Thymus (tissue), 11 donors: Measurements from ENCODE around the gene CARD11. TPM values are rescaled to one million over a fixed set of nuclear protein-coding genes. Genes with fewer than 3 reads are reported as not detected.

Experiments used
- DNase-seq, 9 donors: peaks; one replicate each; pipeline ENCODE4 v3.0.0-alpha.2; 2013; ENCODE audit warnings: low spot score in 9 of 9, low read depth in 6 of 9, missing footprints in 1 of 9
- H3K27ac ChIP-seq, 2 donors: one replicate each; pipeline ENCODE4 v1.5.1; 2013; ENCODE audit warnings: control low read depth in 1 of 2, low read depth in 1 of 2, low read length in 1 of 2, mild to moderate bottlenecking in 1 of 2, moderate library complexity in 1 of 2
- H3K27me3 ChIP-seq, 2 donors: one replicate each; pipeline ENCODE4 v1.5.1; 2013; ENCODE audit warnings: low read length in 1 of 2; ENCODE audit not compliant: control insufficient read depth in 2 of 2, insufficient read depth in 1 of 2
- H3K36me3 ChIP-seq, 2 donors: one replicate each; pipeline ENCODE4 v1.5.1; 2013; ENCODE audit warnings: low read length in 1 of 2, mild to moderate bottlenecking in 1 of 2, moderate library complexity in 1 of 2; ENCODE audit not compliant: control insufficient read depth in 2 of 2, insufficient read depth in 2 of 2
- H3K4me1 ChIP-seq, 2 donors: one replicate each; pipeline ENCODE4 v1.5.1; 2013; ENCODE audit warnings: low read length in 2 of 2; ENCODE audit not compliant: control insufficient read depth in 2 of 2, insufficient read depth in 2 of 2
- H3K4me3 ChIP-seq, 2 donors: one replicate each; pipeline ENCODE4 v1.5.1; 2013; ENCODE audit warnings: low read length in 2 of 2, control low read depth in 1 of 2, mild to moderate bottlenecking in 1 of 2
- H3K9me3 ChIP-seq, 2 donors: one replicate each; pipeline ENCODE4 v1.5.1; 2013; ENCODE audit warnings: low read length in 1 of 2, mild to moderate bottlenecking in 1 of 2; ENCODE audit not compliant: control insufficient read depth in 2 of 2, insufficient read depth in 1 of 2
- WGBS: extraction: QIAGEN DNeasy Blood & Tissue Kit; methylation state at CpG from one replicate; pipeline ENCODE4 v1.1.7; 2013; 5-methylcytosine and 5-hydroxymethylcytosine counted together
- polyA plus RNA-seq: library from polyadenylated mRNA; stranded (reverse); fragments of 200-250 nt; gene quantifications from one replicate; pipeline ENCODE4 v1.2.3, GENCODE V29; 2013
- total RNA-seq: library from RNA; stranded (reverse); fragments of 120-200 nt; gene quantifications from one replicate; pipeline ENCODE4 v1.2.4, GENCODE V29; 2013
- donor health status: healthy.

The CARD11 gene
- total and polyA plus RNA-seq, 2 donors, result 7.2 to 19.4 TPM

- Histone ChIP-seq H3K27ac (no peak overlapping the region), H3K9me3 (peaks cover 0 to 2% of the 10 kb centered on the region in 2 donors), H3K4me3 (no peak overlapping the region), H3K27me3 (no peaks in the 10 kb centered on the region), H3K4me1 (no peaks in the 10 kb centered on the region), H3K36me3 (peaks cover 11% of the 10 kb centered on the region in 2 donors)
- 85% methylated on average over 4 of the region's 4 CpGs for WGBS
- no peak for DNase-seq
Measured at GRCh38 chr7:3019801-3020200, 23.9 kb downstream of the CARD11 start.

- Histone ChIP-seq H3K4me3 (no peak overlapping the region), H3K36me3 (peaks cover 2 to 21% of the 10 kb centered on the region in 2 donors), H3K4me1 (no peaks in the 10 kb centered on the region), H3K27ac (no peak overlapping the region), H3K9me3 (no peaks in the 10 kb centered on the region), H3K27me3 (no peaks in the 10 kb centered on the region)
- WGBS, result 97% methylated on average over 23 of the region's 23 CpGs
- no peak for DNase-seq
Measured at GRCh38 chr7:3013975-3014792, 29.5 kb downstream of the CARD11 start.

- DNase-seq, result no peak
- H3K4me3 ChIP-seq, result no peak overlapping the region
- H3K27me3 ChIP-seq, result no peaks in the 10 kb centered on the region
- H3K36me3 ChIP-seq, result peaks cover 4 to 15% of the 10 kb centered on the region in 2 donors
- no peaks in the 10 kb centered on the region for H3K4me1 ChIP-seq
- H3K27ac ChIP-seq, result no peak overlapping the region
- 89% methylated on average over 5 of the region's 5 CpGs for WGBS
- no peaks in the 10 kb centered on the region for H3K9me3 ChIP-seq
Measured at GRCh38 chr7:3011211-3011852, 32.3 kb downstream of the CARD11 start.

- Histone ChIP-seq H3K9me3 (peaks cover 0 to 1% of the 10 kb centered on the region in 2 donors), H3K4me1 (no peaks in the 10 kb centered on the region), H3K27me3 (no peaks in the 10 kb centered on the region), H3K36me3 (peaks cover 4 to 19% of the 10 kb centered on the region in 2 donors), H3K4me3 (no peak overlapping the region), H3K27ac (no peak overlapping the region)
- WGBS, result 93% methylated on average over 7 of the region's 7 CpGs
- DNase-seq, result no peak
Measured at GRCh38 chr7:3010161-3010560, 33.5 kb downstream of the CARD11 start.

GRCh38 chr7:3009086-3009485, 34.6 kb downstream of the CARD11 start:
- Histone ChIP-seq H3K27me3 (no peaks in the 10 kb centered on the region), H3K9me3 (peaks cover 0 to 1% of the 10 kb centered on the region in 2 donors), H3K27ac (no peak overlapping the region), H3K36me3 (peaks cover 4 to 12% of the 10 kb centered on the region in 2 donors), H3K4me3 (no peak overlapping the region), H3K4me1 (no peaks in the 10 kb centered on the region)
- WGBS, result 98% methylated on average over 12 of the region's 12 CpGs
- DNase-seq, result no peak

DNA sequence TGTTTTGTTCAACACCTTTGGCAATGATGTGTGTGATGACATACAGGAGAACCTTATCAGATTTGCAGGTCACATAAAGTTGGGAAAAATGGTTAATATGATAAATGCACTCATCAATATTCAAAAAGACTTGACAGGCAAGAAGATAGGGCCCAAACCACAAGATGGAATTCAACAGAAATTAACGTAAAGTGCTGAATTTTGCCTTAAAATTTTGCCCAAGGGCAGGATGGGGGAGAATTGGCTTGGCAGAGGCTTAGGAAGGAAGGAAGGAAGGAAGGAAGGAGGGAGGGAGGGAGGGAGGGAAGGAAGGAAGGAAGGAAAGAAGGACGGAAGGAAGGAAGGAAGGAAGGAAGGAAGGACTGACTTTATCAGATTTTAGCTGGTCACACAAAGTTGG, 35.3 kb downstream of the CARD11 start:
- H3K27me3 ChIP-seq, result no peaks in the 10 kb centered on the region
- H3K4me3 ChIP-seq, result no peak overlapping the region
- no peak for DNase-seq
- no peaks in the 10 kb centered on the region for H3K4me1 ChIP-seq
- peaks cover 6 to 8% of the 10 kb centered on the region in 2 donors for H3K36me3 ChIP-seq
- H3K9me3 ChIP-seq, result peaks cover 0 to 1% of the 10 kb centered on the region in 2 donors
- WGBS, result 91% methylated on average over 2 of the region's 2 CpGs
- no peak overlapping the region for H3K27ac ChIP-seq

DNA sequence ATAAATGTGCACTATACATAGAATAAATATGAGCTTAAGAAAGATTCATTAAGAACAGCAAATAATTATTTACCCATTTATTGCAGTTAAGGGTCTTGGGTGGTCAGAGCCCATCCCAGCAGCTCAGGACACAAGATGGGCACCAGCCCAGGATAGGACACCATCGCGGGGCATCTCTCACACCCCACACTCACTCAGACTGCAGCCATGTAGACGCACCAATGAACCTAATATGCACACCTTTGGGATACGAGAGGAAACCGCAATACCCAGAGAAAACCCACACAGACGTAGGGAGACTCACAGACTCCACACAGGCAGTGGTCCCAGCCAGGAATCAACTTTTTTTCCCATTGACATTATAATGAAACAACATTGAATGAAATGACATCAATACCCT, 36.0 kb downstream of the CARD11 start:
- Histone ChIP-seq H3K36me3 (peaks cover 5 to 6% of the 10 kb centered on the region in 2 donors), H3K27ac (no peak overlapping the region), H3K27me3 (no peaks in the 10 kb centered on the region), H3K4me1 (no peaks in the 10 kb centered on the region), H3K4me3 (no peak overlapping the region), H3K9me3 (peaks cover 0 to 1% of the 10 kb centered on the region in 2 donors)
- no peak for DNase-seq
- 97% methylated on average over 6 of the region's 6 CpGs for WGBS

GRCh38 chr7:3005257-3005656, 38.4 kb downstream of the CARD11 start:
- no peak overlapping the region for H3K27ac ChIP-seq
- peaks cover 0 to 1% of the 10 kb centered on the region in 2 donors for H3K9me3 ChIP-seq
- DNase-seq, result no peak
- H3K36me3 ChIP-seq, result peaks cover 5 to 6% of the 10 kb centered on the region in 2 donors
- H3K27me3 ChIP-seq, result no peaks in the 10 kb centered on the region
- no peak overlapping the region for H3K4me3 ChIP-seq
- WGBS, result 96% methylated on average over 3 of the region's 3 CpGs
- H3K4me1 ChIP-seq, result no peaks in the 10 kb centered on the region

DNA sequence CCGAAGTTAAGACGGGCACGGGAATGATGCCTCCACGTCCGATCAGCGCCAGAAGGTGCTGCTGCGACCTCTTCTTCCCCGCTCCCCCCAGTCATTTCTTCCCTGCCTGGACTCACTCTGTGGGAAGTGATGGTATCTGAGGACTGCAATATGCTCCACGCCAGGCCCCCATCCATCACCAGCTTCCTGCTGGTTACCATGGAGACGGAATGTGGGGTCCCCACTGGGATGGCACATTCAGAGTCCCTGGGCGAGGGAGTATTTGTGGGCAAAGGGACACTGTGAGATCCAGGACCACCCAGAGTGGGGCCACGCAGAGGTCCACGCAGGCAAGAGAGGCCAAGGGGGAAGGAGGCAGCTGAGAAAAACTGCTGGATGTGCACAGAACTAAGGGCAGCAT, 39.7 kb downstream of the CARD11 start:
- 98% methylated on average over 13 of the region's 13 CpGs for WGBS
- no peak for DNase-seq

More for the DNA sequence above, 39.7 kb downstream of the CARD11 start:
- H3K36me3 ChIP-seq, result peaks cover 4 to 5% of the 10 kb centered on the region in 2 donors
- no peak overlapping the region for H3K4me3 ChIP-seq
- H3K4me1 ChIP-seq, result no peaks in the 10 kb centered on the region
- no peaks in the 10 kb centered on the region for H3K27me3 ChIP-seq
- H3K9me3 ChIP-seq, result peaks cover 0 to 1% of the 10 kb centered on the region in 2 donors
- H3K27ac ChIP-seq, result no peak overlapping the region
